H1 (cell line): ENCODE results near the gene CES3. TPM values are rescaled to one million over a fixed set of nuclear protein-coding genes. Genes with fewer than 3 reads are reported as not detected.
A peak's percentile ranks its signal among the peaks of the same experiment; 100 is the strongest.

Source experiments
- CTCF ChIA-PET: fragments of 300-600 bp; sonication (Branson Sonifier 250); formaldehyde crosslinking; loops from one replicate; lab custom pipeline; 2021; ENCODE audit not compliant: partially characterized antibody; lab: Charles Lee
- POLR2A ChIA-PET: fragments of 300-600 bp; sonication (Branson Sonifier 250); formaldehyde crosslinking; loops from one replicate; lab custom pipeline; 2021; ENCODE audit warnings: inconsistent platforms; ENCODE audit not compliant: partially characterized antibody; lab: Charles Lee
- DNase-seq, 2 experiments: peaks; one replicate each; pipeline versions ENCODE4 v3.0.0 to v3.0.0-alpha.2; 2010 to 2022; ENCODE audit warnings: low spot score in 2 of 2, low read depth in 1 of 2, mixed read lengths in 1 of 2
- FAIRE-seq: peaks from 2 replicates; lab custom pipeline; 2011; peaks lifted over from hg19 to GRCh38; lab: Jason Lieb, UNC
- H2AFZ ChIP-seq: 2 replicates; pipeline ENCODE4 v1.8.1; 2012; ENCODE audit warnings: low read length, inconsistent platforms
- H2AK5ac ChIP-seq: 2 replicates; pipeline ENCODE4 v1.6.1; 2013; ENCODE audit warnings: low read depth, low read length
- H2BK120ac ChIP-seq: replicated peaks from 2 replicates; pipeline ENCODE3; 2013; ENCODE audit warnings: low read depth, low read length, inconsistent platforms
- H2BK12ac ChIP-seq: 2 replicates; pipeline ENCODE4 v1.6.1; 2013; ENCODE audit warnings: low read depth, low read length
- H2BK15ac ChIP-seq: 2 replicates; pipeline ENCODE4 v1.6.1; 2013; ENCODE audit warnings: low read length
- H2BK20ac ChIP-seq: 2 replicates; pipeline ENCODE4 v1.6.1; 2013; ENCODE audit warnings: low read length
- H2BK5ac ChIP-seq: 2 replicates; pipeline ENCODE4 v1.6.1; 2013; ENCODE audit warnings: low read depth, low read length
- H3K14ac ChIP-seq: 2 replicates; pipeline ENCODE4 v1.6.1; 2013; ENCODE audit warnings: inconsistent platforms; ENCODE audit not compliant: insufficient read length
- H3K18ac ChIP-seq: 2 replicates; pipeline ENCODE4 v1.6.1; 2013; ENCODE audit warnings: low read length; ENCODE audit errors: extremely low read depth
- H3K23ac ChIP-seq: 2 replicates; pipeline ENCODE4 v1.6.1; 2013; ENCODE audit warnings: inconsistent platforms; ENCODE audit not compliant: insufficient read length
- H3K23me2 ChIP-seq: 2 replicates; pipeline ENCODE4 v1.6.1; 2013; ENCODE audit warnings: low read depth, low read length
- H3K27ac ChIP-seq: 2 replicates; pipeline ENCODE4 v1.6.1; 2011; ENCODE audit warnings: low read depth, low read length, inconsistent platforms
- H3K27me3 ChIP-seq, 4 experiments: replicated peaks in 1 of 4; 1 replicate in 1 of 4; 2 replicates in 3 of 4; pipeline versions ENCODE4 v1.6.1 to v1.8.1; 2011 to 2013; ENCODE audit warnings: low read length in 3 of 4, mild to moderate bottlenecking in 3 of 4, inconsistent platforms in 2 of 4, mixed read lengths in 2 of 4, moderate library complexity in 1 of 4; ENCODE audit not compliant: control insufficient read depth in 3 of 4, insufficient read depth in 3 of 4; ENCODE audit errors: extremely low read depth in 1 of 4
- H3K36me3 ChIP-seq, 4 experiments: 2 replicates each; pipeline versions ENCODE4 v1.6.1 to v1.8.1; 2011 to 2013; ENCODE audit warnings: mild to moderate bottlenecking in 4 of 4, low read length in 3 of 4, moderate library complexity in 2 of 4, control low read depth in 1 of 4, inconsistent platforms in 1 of 4; ENCODE audit not compliant: insufficient read depth in 4 of 4, control insufficient read depth in 2 of 4
- H3K4ac ChIP-seq: replicated peaks from 2 replicates; pipeline ENCODE3; 2013; ENCODE audit warnings: low read length, low read depth, mixed read lengths, inconsistent platforms; ENCODE audit not compliant: insufficient read length
- H3K4me1 ChIP-seq, 4 experiments: replicated peaks in 1 of 4; 1 replicate in 1 of 4; 2 replicates in 3 of 4; pipeline versions ENCODE4 v1.6.1 to v1.8.1; 2011 to 2013; ENCODE audit warnings: low read length in 3 of 4, inconsistent platforms in 2 of 4, mixed read lengths in 1 of 4; ENCODE audit not compliant: insufficient read depth in 4 of 4, control insufficient read depth in 3 of 4
- H3K4me2 ChIP-seq, 2 experiments: 2 replicates each; pipeline versions ENCODE4 v1.6.1 to v1.8.1; 2011 to 2013; ENCODE audit warnings: low read depth in 2 of 2, low read length in 2 of 2, control low read depth in 1 of 2, inconsistent platforms in 1 of 2, mild to moderate bottlenecking in 1 of 2; ENCODE audit not compliant: insufficient read depth in 1 of 2
- H3K4me3 ChIP-seq, 4 experiments: fragments of 200-600, 300-600 bp in 1 of 4; sonication (generic), shearing (Covaris generic), sonication (Bioruptor Twin) in 1 of 4; 2 replicates each; pipeline versions ENCODE4 v1.5.1 to v1.8.1; 2011 to 2016; ENCODE audit warnings: low read length in 4 of 4, low read depth in 3 of 4, control low read depth in 2 of 4, inconsistent platforms in 2 of 4, mild to moderate bottlenecking in 2 of 4, mixed read lengths in 1 of 4, moderate library complexity in 1 of 4; ENCODE audit not compliant: insufficient read depth in 2 of 4; ENCODE audit errors: extremely low read depth in 1 of 4
- H3K56ac ChIP-seq: replicated peaks from 2 replicates; pipeline ENCODE3; 2013; ENCODE audit warnings: low read depth, mild to moderate bottlenecking, mixed read lengths, low read length, inconsistent platforms; ENCODE audit not compliant: insufficient read length
- H3K79me1 ChIP-seq: 2 replicates; pipeline ENCODE4 v1.6.1; 2013; ENCODE audit warnings: low read depth, low read length, control low read depth
- H3K79me2 ChIP-seq, 2 experiments: 2 replicates each; pipeline versions ENCODE4 v1.6.1 to v1.8.1; 2012 to 2013; ENCODE audit warnings: low read length in 2 of 2, mild to moderate bottlenecking in 2 of 2, inconsistent platforms in 1 of 2; ENCODE audit not compliant: insufficient read depth in 2 of 2, control insufficient read depth in 1 of 2
- H3K9ac ChIP-seq, 4 experiments: replicated peaks in 1 of 4; 1 replicate in 1 of 4; 2 replicates in 3 of 4; pipeline versions ENCODE4 v1.6.1 to v1.8.1; 2011 to 2013; ENCODE audit warnings: low read depth in 3 of 4, low read length in 3 of 4, control low read depth in 2 of 4, mild to moderate bottlenecking in 2 of 4, moderate library complexity in 2 of 4, inconsistent platforms in 1 of 4; ENCODE audit errors: extremely low read depth in 1 of 4
- H3K9me3 ChIP-seq, 2 experiments: 2 replicates each; pipeline versions ENCODE4 v1.6.1 to v1.8.1; 2012 to 2013; ENCODE audit warnings: mild to moderate bottlenecking in 2 of 2, moderate library complexity in 2 of 2, control low read depth in 1 of 2, inconsistent platforms in 1 of 2, low read depth in 1 of 2, low read length in 1 of 2, mixed read lengths in 1 of 2; ENCODE audit not compliant: insufficient read depth in 2 of 2
- H4K20me1 ChIP-seq, 2 experiments: replicated peaks in 1 of 2; 2 replicates each; pipeline versions ENCODE3 to v1.8.1; 2011 to 2013; ENCODE audit warnings: inconsistent platforms in 2 of 2, low read length in 2 of 2, mild to moderate bottlenecking in 1 of 2; ENCODE audit not compliant: insufficient read depth in 2 of 2, control insufficient read depth in 1 of 2
- H4K5ac ChIP-seq: 2 replicates; pipeline ENCODE4 v1.6.1; 2013; ENCODE audit warnings: low read length, low read depth, mixed read lengths, inconsistent platforms; ENCODE audit not compliant: insufficient read length
- H4K8ac ChIP-seq: 2 replicates; pipeline ENCODE4 v1.8.0; 2013; ENCODE audit warnings: mild to moderate bottlenecking, moderate library complexity, low read length, inconsistent platforms; ENCODE audit not compliant: insufficient read depth; ENCODE audit errors: extremely low read depth
- H4K91ac ChIP-seq: replicated peaks from 2 replicates; pipeline ENCODE3; 2013; ENCODE audit warnings: low read length, mixed read lengths, inconsistent platforms; ENCODE audit not compliant: insufficient read length
- BRCA1 ChIP-seq: IDR thresholded peaks from 2 replicates; pipeline ENCODE4 v1.6.1; 2012; ENCODE audit warnings: low read depth, low read length, improper control_type of control experiment
- HDAC6 ChIP-seq: IDR thresholded peaks from one replicate; pipeline ENCODE4 v1.7.1; 2012; ENCODE audit warnings: low read depth, mild to moderate bottlenecking, inconsistent platforms, low read length, moderate library complexity
- KDM1A ChIP-seq: fragments of 200-600, 300-600 bp; sonication (generic); IDR thresholded peaks from 2 replicates; pipeline ENCODE4 v1.7.1; 2016; ENCODE audit warnings: mild to moderate bottlenecking, low read length, borderline replicate concordance
- NANOG ChIP-seq: IDR thresholded peaks from 2 replicates; pipeline ENCODE4 v1.6.1; 2011; ENCODE audit warnings: low read length, low read depth, mild to moderate bottlenecking, inconsistent platforms; ENCODE audit not compliant: insufficient read depth, poor library complexity, severe bottlenecking
- RAD21 ChIP-seq, 2 experiments: IDR thresholded peaks in 1 of 2; conservative IDR thresholded peaks in 1 of 2; 2 replicates each; pipeline ENCODE4 v1.6.1; 2011; ENCODE audit warnings: low read depth in 2 of 2, low read length in 2 of 2, improper control_type of control experiment in 1 of 2, inconsistent platforms in 1 of 2, mild to moderate bottlenecking in 1 of 2, moderate library complexity in 1 of 2
- SAP30 ChIP-seq: fragments of 300-600 bp; sonication (generic); IDR thresholded peaks from 2 replicates; pipeline ENCODE4 v1.7.1; 2012; ENCODE audit warnings: low read length, moderate library complexity, mild to moderate bottlenecking, inconsistent platforms; ENCODE audit not compliant: insufficient read depth, insufficient replicate concordance
- SP1 ChIP-seq: IDR thresholded peaks from 2 replicates; pipeline ENCODE4 v1.6.1; 2011; ENCODE audit warnings: low read depth, low read length
- SP4 ChIP-seq: IDR thresholded peaks from 2 replicates; pipeline ENCODE4 v1.6.1; 2012; ENCODE audit warnings: low read length, inconsistent platforms
- SRF ChIP-seq: IDR thresholded peaks from 2 replicates; pipeline ENCODE4 v1.6.1; 2011; ENCODE audit warnings: mild to moderate bottlenecking, low read depth, low read length, moderate library complexity
- TAF7 ChIP-seq: optimal IDR thresholded peaks from 2 replicates; pipeline ENCODE3; 2011; ENCODE audit warnings: low read depth, mild to moderate bottlenecking, inconsistent platforms, low read length, moderate library complexity, borderline replicate concordance
- TEAD4 ChIP-seq: IDR thresholded peaks from 2 replicates; pipeline ENCODE4 v1.6.1; 2012; ENCODE audit warnings: low read depth, low read length, inconsistent platforms, mixed read lengths
- WGBS, 2 experiments: shearing (Covaris generic) in 1 of 2; methylation state at CpG; one replicate each; pipeline versions ENCODE4 v1.1.6 to v1.1.7; 2013 to 2015; ENCODE audit warnings: low lambda C conversion rate in 2 of 2, mixed read lengths in 2 of 2, inconsistent platforms in 1 of 2, low coverage in 1 of 2, missing lambda C conversion rate in 1 of 2; ENCODE audit not compliant: insufficient replicate concordance in 2 of 2, insufficient coverage in 1 of 2, insufficient read length in 1 of 2; ENCODE audit errors: extremely low coverage in 1 of 2, missing lambda C conversion rate in 1 of 2; 5-methylcytosine and 5-hydroxymethylcytosine counted together
- polyA plus RNA-seq, 7 experiments: library from polyadenylated mRNA; depleted of rRNA in 3 of 7; stranded (reverse) in 5 of 7; unstranded in 2 of 7; fragments of >200 nt in 5 of 7; fragments of 200-250 nt in 2 of 7; gene quantifications; 1 replicate in 5 of 7; 2 replicates in 1 of 7; 4 replicates in 1 of 7; pipeline versions ENCODE4 v1.2.1 to v1.2.3, GENCODE V29; 2011 to 2013; ENCODE audit warnings: missing spikeins in 2 of 7, mixed read lengths in 2 of 7
- total RNA-seq: library from RNA; stranded (reverse); fragmentation: NEBNext Ultra II Directional; extraction: Animal tissue kit (Norgen Biotek cat#: 25700); gene quantifications from 2 replicates; pipeline ENCODE4 v1.2.1, GENCODE V29; 2021

Gene CES3
- total and polyA plus RNA-seq, 2 of the 8 experiments (the other 6 are each of a cell fraction or from before 2014, with no cell fraction given) = 1.6 to 2.2 TPM

DNA sequence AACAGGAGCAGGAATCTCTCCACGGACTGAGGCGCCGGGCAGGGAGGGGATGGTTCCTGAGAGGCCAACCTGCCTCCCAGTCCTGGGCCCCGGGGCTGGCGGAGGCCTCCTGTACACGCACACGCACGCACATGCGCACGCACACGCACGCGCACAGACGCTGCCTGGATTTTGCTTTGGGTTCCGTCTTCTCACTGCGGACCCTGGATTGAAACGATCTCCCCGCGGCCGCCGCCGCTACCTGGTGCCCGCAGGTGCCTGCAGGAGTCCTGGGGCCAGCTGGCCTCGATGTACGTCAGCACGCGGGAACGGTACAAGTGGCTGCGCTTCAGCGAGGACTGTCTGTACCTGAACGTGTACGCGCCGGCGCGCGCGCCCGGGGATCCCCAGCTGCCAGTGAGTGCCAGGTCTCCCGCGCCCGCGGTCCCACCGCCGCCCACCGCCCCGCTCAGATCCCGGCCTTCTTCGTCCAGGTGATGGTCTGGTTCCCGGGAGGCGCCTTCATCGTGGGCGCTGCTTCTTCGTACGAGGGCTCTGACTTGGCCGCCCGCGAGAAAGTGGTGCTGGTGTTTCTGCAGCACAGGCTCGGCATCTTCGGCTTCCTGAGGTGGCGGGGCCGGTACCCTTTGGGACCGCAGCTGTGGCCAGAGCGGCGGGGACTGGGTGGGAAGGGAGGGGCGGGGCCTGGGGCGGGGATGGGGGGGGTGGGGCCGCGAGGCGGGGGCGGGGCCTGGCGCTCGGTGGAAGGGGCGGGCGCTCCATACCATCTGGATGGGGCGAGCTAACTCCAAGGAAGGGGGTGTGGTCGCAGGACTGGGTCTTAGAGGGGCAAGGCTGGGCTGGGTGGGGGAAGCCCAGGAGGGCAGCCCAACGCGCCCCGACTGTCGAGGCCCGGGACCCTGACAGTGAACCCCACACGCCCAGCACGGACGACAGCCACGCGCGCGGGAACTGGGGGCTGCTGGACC, 39.6 kb downstream of the CES3 start:
- Histone ChIP-seq H3K9ac (no peak overlapping the region), H2BK12ac (no peak overlapping the region), H2AFZ (peak overlapping the region; percentile 57), H3K36me3 (no peaks in the 10 kb centered on the region), H3K4me1 (peaks cover 0 to 14% (median 9%) of the 10 kb centered on the region in 4 experiments; a peak in 5 of 7 replicates), H3K23me2 (peaks cover 8% of the 10 kb centered on the region; the same call in 1 of the 2 replicates), H4K20me1 (no peaks in the 10 kb centered on the region), H3K56ac (peak overlapping the region; percentile 33), H3K4ac (no peak overlapping the region), H2BK20ac (no peak overlapping the region), H3K79me1 (no peaks in the 10 kb centered on the region), H3K23ac (no peak overlapping the region), H3K4me2 (peak overlapping the region; percentile 77 to 90), H2AK5ac (no peak overlapping the region), H2BK120ac (no peak overlapping the region), H2BK5ac (no peak overlapping the region), H3K4me3 (peak overlapping the region; percentile 25 to 72 (median 48)), H3K9me3 (no peaks in the 10 kb centered on the region), H3K27ac (no peak overlapping the region), H2BK15ac (no peak overlapping the region), H4K5ac (no peak overlapping the region), H3K79me2 (no peaks in the 10 kb centered on the region), H3K18ac (no peak overlapping the region; the same call in 1 of the 2 replicates), H4K91ac (no peak overlapping the region), H4K8ac (peak overlapping the region; percentile 79), H3K27me3 (peaks cover 9 to 51% (median 39%) of the 10 kb centered on the region in 4 experiments), H3K14ac (no peak overlapping the region)
- ChIA-PET CTCF (interaction anchor here (0.5 to 2.2 kb wide), 7 partner anchors 17 to 232 kb away, joined by 3 to 7 read pairs (median 3); partner anchors contain the start of gene CES3), POLR2A (interaction anchor here (1.1 kb wide), 1 partner anchor 74 kb away, joined by 3 read pairs; no protein-coding TSS in a partner anchor)
- FAIRE-seq = no peak
- DNase-seq = peak in 1 of 2 experiments; percentile 84
- WGBS, 2 experiments = 2% methylated on average over 29 of the region's 89 CpGs; no CpG with 5 or more reads in 1 of the 2 experiments
- TF ChIP-seq SAP30 (no peak), BRCA1 (no peak), KDM1A (0 out of 2 replicates have a peak, but pooled peaks have one; percentile 57), SP4 (no peak), HDAC6 (no peak), RAD21 (IDR thresholded peaks at IDR 0.05 in 1 of 2, conservative IDR thresholded peaks at IDR 0.05 in 1 of 2; ENCODE audit: low read depth in 2 of 2, low read length in 2 of 2) (no peak), NANOG (no peak), TEAD4 (no peak), SP1 (no peak), SRF (no peak), TAF7 (no peak)
